Brain microvascular endothelial cell (primary cell): ENCODE measurements around the gene FAM107B.
A peak's percentile ranks its signal among the peaks of the same experiment; 100 is the strongest.

Experiments
- DNase-seq: peaks from one replicate; pipeline ENCODE4 v3.0.0-alpha.2; 2020
- H3K27ac ChIP-seq: fragments of 250-450 bp; sonication (Bioruptor Pico); 2 replicates; pipeline ENCODE4 v1.5.1; 2020; ENCODE audit warnings: mild to moderate bottlenecking, moderate library complexity
- H3K27me3 ChIP-seq: fragments of 250-450 bp; sonication (Bioruptor Pico); replicated peaks from 2 replicates; pipeline ENCODE4 v1.5.1; 2020; ENCODE audit warnings: mild to moderate bottlenecking
- H3K36me3 ChIP-seq: fragments of 250-450 bp; sonication (Bioruptor Pico); replicated peaks from 2 replicates; pipeline ENCODE4 v1.5.1; 2020; ENCODE audit warnings: mild to moderate bottlenecking
- H3K4me3 ChIP-seq: 2 replicates; pipeline ENCODE4 v1.5.1; 2011; ENCODE audit warnings: low read depth, mild to moderate bottlenecking, control low read depth, low read length, moderate library complexity
- CTCF ChIP-seq: IDR thresholded peaks from 2 replicates; pipeline ENCODE4 v1.5.1; 2011; ENCODE audit warnings: low read depth, mild to moderate bottlenecking, moderate library complexity, low read length, control low read depth, inconsistent platforms; ENCODE audit errors: missing control alignments
- in situ Hi-C: cut with HindIII; loops from 2 replicates; pipeline ENCODE4 v1.10.0; 2017; ENCODE audit warnings: low sequenced_read_pairs, low pct_ligation_motif_present

FAM107B gene

GRCh38 chr10:14481752-14482151, 292.9 kb downstream of the FAM107B start:
- no peak overlapping the region for H3K4me3 ChIP-seq
- H3K27ac ChIP-seq, result no peak overlapping the region
- no peaks in the 10 kb centered on the region for H3K36me3 ChIP-seq
- in situ Hi-C loops, result no loop called here
- no peak for TF ChIP-seq CTCF
- no peaks in the 10 kb centered on the region for H3K27me3 ChIP-seq
- DNase-seq, result no peak

- Histone ChIP-seq H3K36me3 (no peaks in the 10 kb centered on the region), H3K27ac (no peak overlapping the region), H3K4me3 (no peak overlapping the region), H3K27me3 (no peaks in the 10 kb centered on the region)
- TF ChIP-seq CTCF, result no peak
- in situ Hi-C loops, result no loop called here
- DNase-seq, result no peak
These were observed 293.7 kb downstream of the FAM107B start for GRCh38 chr10:14481014-14481413.

GRCh38 chr10:14478604-14479003, 296.1 kb downstream of the FAM107B start:
- Histone ChIP-seq H3K27ac (peak overlapping the region; percentile 50), H3K4me3 (no peak overlapping the region), H3K36me3 (no peaks in the 10 kb centered on the region), H3K27me3 (no peaks in the 10 kb centered on the region)
- peak; percentile 85 for DNase-seq
- TF ChIP-seq CTCF, result peak; percentile 82
- in situ Hi-C loops, result no loop called here

GRCh38 chr10:14478201-14478600, 296.5 kb downstream of the FAM107B start:
- Histone ChIP-seq H3K36me3 (no peaks in the 10 kb centered on the region), H3K27me3 (no peaks in the 10 kb centered on the region), H3K27ac (peak overlapping the region; percentile 50), H3K4me3 (no peak overlapping the region)
- in situ Hi-C loops, result no loop called here
- TF ChIP-seq CTCF, result no peak
- no peak for DNase-seq

GRCh38 chr10:14477408-14477710, 297.3 kb downstream of the FAM107B start:
- H3K27me3 ChIP-seq, result no peaks in the 10 kb centered on the region
- no peaks in the 10 kb centered on the region for H3K36me3 ChIP-seq
- no peak for TF ChIP-seq CTCF
- in situ Hi-C loops, result no loop called here
- no peak overlapping the region for H3K4me3 ChIP-seq
- no peak for DNase-seq
- peak overlapping the region; percentile 20 for H3K27ac ChIP-seq

GRCh38 chr10:14476641-14477407, 297.9 kb downstream of the FAM107B start:
- Histone ChIP-seq H3K27ac (peak overlapping the region; percentile 20), H3K36me3 (no peaks in the 10 kb centered on the region), H3K4me3 (no peak overlapping the region), H3K27me3 (no peaks in the 10 kb centered on the region)
- in situ Hi-C loops, result no loop called here
- no peak for TF ChIP-seq CTCF
- DNase-seq, result no peak
